Measurements from ENCODE around the gene DLX5.

Gene DLX5

GRCh38 chr7:97014145-97014750 is 10.4 kb downstream of the DLX5 start:
- H3K36me3 Mint-ChIP-seq (ENCODE audit: low read depth) = no peaks in the 10 kb centered on the region
- H3K4me1 Mint-ChIP-seq = peaks cover 11% of the 10 kb centered on the region
- no peak overlapping the region for H3K4me3 Mint-ChIP-seq
- peaks cover 100% of the 10 kb centered on the region for H3K27me3 Mint-ChIP-seq (ENCODE audit: low read depth)
- peaks cover 3% of the 10 kb centered on the region for H3K9me3 Mint-ChIP-seq
- TF ChIP-seq, protein P1, sequence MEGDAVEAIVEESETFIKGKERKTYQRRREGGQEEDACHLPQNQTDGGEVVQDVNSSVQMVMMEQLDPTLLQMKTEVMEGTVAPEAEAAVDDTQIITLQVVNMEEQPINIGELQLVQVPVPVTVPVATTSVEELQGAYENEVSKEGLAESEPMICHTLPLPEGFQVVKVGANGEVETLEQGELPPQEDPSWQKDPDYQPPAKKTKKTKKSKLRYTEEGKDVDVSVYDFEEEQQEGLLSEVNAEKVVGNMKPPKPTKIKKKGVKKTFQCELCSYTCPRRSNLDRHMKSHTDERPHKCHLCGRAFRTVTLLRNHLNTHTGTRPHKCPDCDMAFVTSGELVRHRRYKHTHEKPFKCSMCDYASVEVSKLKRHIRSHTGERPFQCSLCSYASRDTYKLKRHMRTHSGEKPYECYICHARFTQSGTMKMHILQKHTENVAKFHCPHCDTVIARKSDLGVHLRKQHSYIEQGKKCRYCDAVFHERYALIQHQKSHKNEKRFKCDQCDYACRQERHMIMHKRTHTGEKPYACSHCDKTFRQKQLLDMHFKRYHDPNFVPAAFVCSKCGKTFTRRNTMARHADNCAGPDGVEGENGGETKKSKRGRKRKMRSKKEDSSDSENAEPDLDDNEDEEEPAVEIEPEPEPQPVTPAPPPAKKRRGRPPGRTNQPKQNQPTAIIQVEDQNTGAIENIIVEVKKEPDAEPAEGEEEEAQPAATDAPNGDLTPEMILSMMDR (IDR thresholded peaks at IDR 0.05; ENCODE audit: unreplicated experiment in 3 of 3) = no peak
- no peak overlapping the region for H3K27ac Mint-ChIP-seq

- H3K4me3 Mint-ChIP-seq = no peak overlapping the region
- TF ChIP-seq, protein P1 (IDR thresholded peaks at IDR 0.05; ENCODE audit: unreplicated experiment in 3 of 3) = no peak
- no peaks in the 10 kb centered on the region for H3K36me3 Mint-ChIP-seq (ENCODE audit: low read depth)
- peaks cover 100% of the 10 kb centered on the region for H3K27me3 Mint-ChIP-seq (ENCODE audit: low read depth)
- peaks cover 11% of the 10 kb centered on the region for H3K4me1 Mint-ChIP-seq
- H3K27ac Mint-ChIP-seq = no peak overlapping the region
- H3K9me3 Mint-ChIP-seq = peaks cover 3% of the 10 kb centered on the region
Measured at GRCh38 chr7:97013845-97014134, 10.8 kb downstream of the DLX5 start.

DNA sequence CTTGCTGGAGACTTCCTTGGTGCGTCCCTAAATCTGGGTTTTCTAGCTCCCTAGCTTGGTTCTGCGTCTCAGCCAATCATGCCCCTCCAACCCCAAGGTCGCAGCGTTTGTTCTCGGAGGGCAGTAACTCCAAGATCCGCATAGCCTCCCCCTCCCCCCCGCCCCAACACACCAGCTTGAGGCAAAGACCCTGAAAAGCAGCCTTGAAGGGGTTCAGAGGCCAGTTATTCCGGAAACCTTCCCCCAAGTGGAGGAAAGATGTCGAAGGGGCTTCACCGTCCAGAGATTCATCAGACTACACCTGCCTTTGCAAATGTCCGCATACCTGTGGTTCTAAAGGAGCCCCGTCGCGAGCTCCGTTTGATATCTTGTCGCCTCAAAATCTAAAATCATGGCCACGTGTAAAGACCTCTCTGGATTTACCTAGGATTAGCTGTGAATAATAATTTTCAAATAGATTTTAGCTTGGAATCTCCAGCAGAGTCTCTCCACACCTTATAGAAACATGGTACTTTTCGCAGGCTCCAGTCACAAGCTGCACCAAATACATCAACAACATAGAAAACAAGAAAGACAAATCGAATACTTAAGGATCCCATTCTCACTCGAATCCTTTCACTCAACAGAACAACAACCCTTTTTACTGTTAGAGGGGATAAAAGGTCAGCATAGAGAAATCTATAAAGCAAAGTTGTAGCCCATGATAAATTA is 11.3 kb downstream of the DLX5 start:
- Mint-ChIP-seq H3K36me3 (ENCODE audit: low read depth) (no peaks in the 10 kb centered on the region), H3K4me1 (peaks cover 11% of the 10 kb centered on the region), H3K4me3 (no peak overlapping the region), H3K27me3 (ENCODE audit: low read depth) (peaks cover 100% of the 10 kb centered on the region), H3K27ac (no peak overlapping the region), H3K9me3 (peaks cover 3% of the 10 kb centered on the region)
- TF ChIP-seq, protein P1 (IDR thresholded peaks at IDR 0.05; ENCODE audit: unreplicated experiment in 3 of 3) = no peak

- peaks cover 8% of the 10 kb centered on the region for H3K4me1 Mint-ChIP-seq
- H3K9me3 Mint-ChIP-seq = peaks cover 3% of the 10 kb centered on the region
- TF ChIP-seq, protein P1 (IDR thresholded peaks at IDR 0.05; ENCODE audit: unreplicated experiment in 3 of 3) = no peak
- H3K27ac Mint-ChIP-seq = no peak overlapping the region
- H3K4me3 Mint-ChIP-seq = no peak overlapping the region
- no peaks in the 10 kb centered on the region for H3K36me3 Mint-ChIP-seq (ENCODE audit: low read depth)
- peaks cover 100% of the 10 kb centered on the region for H3K27me3 Mint-ChIP-seq (ENCODE audit: low read depth)
Measured at GRCh38 chr7:97012365-97013133, 12.1 kb downstream of the DLX5 start.

DNA sequence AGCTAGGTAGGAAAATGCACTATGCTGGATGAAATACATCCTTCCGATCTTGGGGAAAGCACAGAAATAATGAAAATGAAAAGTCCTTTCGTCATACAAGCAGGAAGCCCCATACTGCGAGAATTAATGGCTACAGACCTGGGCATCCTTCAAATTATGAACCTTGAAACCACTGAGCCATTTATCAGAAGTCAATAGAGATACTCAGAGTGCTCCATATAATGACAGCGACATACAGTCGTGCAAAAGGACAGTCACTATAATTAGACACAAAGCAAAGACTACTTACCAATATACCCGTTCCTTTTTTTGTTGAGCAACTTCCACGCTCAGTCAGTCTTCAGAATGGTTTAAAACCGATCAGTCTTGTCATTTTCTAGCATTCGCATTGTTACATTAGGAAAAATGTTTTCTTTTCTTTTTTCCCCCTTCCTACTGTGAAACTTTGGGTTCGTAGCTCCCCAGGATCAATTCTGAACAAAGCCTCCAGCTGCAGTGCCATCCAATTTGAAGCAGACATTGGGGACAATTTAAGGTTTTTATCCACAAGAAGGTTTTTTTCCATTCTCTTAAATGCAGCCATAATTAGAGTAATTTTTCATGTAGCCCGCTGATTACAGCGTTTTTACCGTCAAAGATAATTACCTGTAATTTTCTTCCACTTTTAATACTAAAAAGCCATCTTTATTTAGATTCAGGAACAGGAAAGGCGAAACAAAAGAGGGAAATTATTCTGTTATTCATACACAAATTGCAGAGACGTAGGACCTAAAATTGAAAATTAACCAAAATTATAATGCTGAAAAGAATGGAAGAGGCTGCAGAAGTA is 12.9 kb downstream of the DLX5 start:
- H3K27ac Mint-ChIP-seq = no peak overlapping the region
- no peak overlapping the region for H3K4me3 Mint-ChIP-seq
- H3K27me3 Mint-ChIP-seq (ENCODE audit: low read depth) = peaks cover 100% of the 10 kb centered on the region
- no peaks in the 10 kb centered on the region for H3K36me3 Mint-ChIP-seq (ENCODE audit: low read depth)
- TF ChIP-seq, protein P1 (IDR thresholded peaks at IDR 0.05; ENCODE audit: unreplicated experiment in 3 of 3) = no peak
- H3K4me1 Mint-ChIP-seq = peaks cover 3% of the 10 kb centered on the region
- H3K9me3 Mint-ChIP-seq = peaks cover 3% of the 10 kb centered on the region
